ENCODE results near the gene IFT27. TPM values are rescaled to one million over a fixed set of nuclear protein-coding genes. Genes with fewer than 3 reads are reported as not detected.
A peak's percentile ranks its signal among the peaks of the same experiment; 100 is the strongest.
"Not testable (repeated sequence)": the region's sequence is repeated elsewhere in the genome, so short reads cannot be mapped to it uniquely, and the experiment has no call there.

IFT27 gene
- total RNA-seq, 1 donor from 2014 or later = 13.4 TPM

- no peak for DNase-seq (ENCODE audit: low read depth)
Observed at GRCh38 chr22:36765943-36766450, 9.9 kb downstream of the IFT27 start.

GRCh38 chr22:36765131-36765942, 10.6 kb downstream of the IFT27 start:
- no peak for DNase-seq (ENCODE audit: low read depth)

- DNase-seq (ENCODE audit: low read depth) = no peak
Observed at GRCh38 chr22:36764641-36765040, 11.3 kb downstream of the IFT27 start.

DNA sequence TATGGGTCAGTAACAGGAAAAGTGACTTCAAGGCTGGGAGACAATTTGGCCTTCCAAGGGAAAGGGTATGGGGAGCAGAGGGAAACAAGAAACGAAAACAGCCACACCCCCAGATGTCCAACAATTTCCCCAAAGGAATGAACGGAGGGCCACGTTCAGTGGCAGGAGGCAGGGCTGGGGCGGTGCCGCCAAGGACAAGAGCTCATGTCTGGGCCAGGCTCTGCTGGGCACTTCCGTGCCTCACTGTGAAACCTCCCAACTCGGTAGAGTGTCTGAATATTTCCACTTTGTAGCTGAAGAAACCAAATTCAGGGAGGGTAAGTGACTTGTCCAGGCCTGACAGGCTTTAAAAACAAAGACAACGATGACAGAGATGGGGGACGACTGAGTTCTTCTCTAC, 11.9 kb downstream of the IFT27 start:
- no peak for DNase-seq (ENCODE audit: low read depth)

- no peak for DNase-seq (ENCODE audit: low read depth)
Observed at GRCh38 chr22:36763576-36763975, 12.3 kb downstream of the IFT27 start.

GRCh38 chr22:36762687-36763260, 13.1 kb downstream of the IFT27 start:
- no peak for DNase-seq (ENCODE audit: low read depth)

DNA sequence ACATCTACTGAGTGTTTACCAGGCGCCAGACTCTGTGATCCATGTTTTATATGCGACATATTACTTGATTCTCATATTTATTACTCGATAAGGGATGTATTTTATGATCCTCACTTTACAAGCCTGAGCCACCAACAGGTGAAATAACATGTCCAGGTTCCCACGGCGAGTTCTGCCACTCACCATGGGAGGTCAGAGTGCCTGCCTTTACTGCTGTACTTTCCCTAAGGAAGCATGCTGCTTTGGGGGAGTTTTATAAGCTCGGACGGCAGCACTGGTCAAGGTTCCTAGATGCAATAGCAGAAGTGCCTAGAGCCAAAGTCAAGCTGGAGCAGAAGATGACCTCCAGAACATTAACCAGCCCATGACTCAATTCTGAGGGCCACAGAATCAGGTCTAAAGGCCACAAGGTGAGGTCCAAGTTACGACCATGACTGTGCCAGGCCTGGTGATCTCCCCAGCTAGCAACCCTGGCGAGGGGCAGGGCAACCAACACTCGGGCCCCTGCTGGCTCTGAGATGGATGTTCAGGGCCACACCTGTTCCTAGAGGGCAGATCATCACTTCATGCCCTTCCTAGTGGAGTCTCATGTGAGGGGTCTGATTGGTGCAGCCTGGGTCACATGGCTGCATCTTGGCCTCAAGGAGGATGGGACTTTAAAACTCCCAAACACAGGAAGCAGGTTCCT, 14.2 kb downstream of the IFT27 start:
- DNase-seq (ENCODE audit: low read depth) = no peak

GRCh38 chr22:36760786-36761185, 15.1 kb downstream of the IFT27 start:
- DNase-seq (ENCODE audit: low read depth) = no peak

DNA sequence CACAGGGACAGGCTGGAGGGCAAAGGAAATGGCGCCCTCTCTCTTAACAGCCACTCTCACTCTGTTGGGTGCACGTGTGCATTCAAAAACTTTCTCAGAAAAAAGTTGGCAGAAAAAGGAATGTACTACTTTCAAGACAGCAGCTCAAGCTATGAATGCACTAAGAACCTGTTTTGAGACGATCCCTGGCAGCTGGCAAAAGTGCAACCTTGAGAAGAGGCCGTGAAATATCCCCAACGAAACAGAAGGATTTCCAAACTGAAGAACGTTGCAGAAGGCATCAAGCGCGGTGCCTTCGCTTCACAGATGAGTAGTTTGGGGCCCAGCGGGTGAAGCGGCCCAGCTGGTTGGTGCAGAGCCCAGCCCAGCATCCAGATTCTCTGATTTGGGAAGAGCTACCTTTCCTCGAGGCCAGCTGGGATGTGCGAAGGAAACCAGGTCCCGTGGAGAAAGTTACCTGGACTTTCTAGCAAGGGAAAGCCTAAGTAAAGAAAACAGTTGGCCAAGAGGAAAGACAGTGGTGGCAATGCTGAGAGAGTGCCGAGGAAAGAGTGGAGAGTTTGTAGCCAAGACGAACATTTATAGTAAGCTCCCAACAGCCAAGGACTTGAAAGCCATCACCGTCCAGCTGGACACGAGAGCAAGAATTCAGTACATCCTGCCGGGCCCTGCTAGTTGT, 16.3 kb downstream of the IFT27 start:
- DNase-seq (ENCODE audit: low read depth) = no peak

DNA sequence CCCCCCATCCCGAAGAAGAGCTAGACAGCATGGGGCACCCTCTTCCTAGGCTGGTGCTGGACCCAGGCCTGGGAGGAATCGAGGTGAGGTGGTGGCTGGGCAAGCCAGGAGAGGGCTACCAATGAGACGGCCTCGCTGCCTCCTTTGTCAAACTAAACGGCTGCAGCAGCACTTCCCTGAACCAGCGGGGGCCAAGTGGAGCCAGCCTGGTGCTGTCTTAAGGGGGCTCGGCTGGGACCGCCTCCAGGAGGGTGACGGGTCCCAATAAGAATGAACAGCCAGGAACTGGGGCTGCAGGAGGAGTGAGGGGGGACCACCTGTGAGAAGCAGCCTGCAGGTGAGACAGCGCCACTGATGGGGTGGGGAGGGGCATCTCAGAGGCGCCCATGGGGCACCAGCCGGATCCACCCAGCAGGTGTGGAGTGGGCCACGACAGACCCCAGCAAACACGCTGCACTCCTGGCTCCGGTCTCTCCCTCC, 17.1 kb downstream of the IFT27 start:
- no peak for DNase-seq (ENCODE audit: low read depth)

- peak; percentile 75 for DNase-seq (ENCODE audit: low read depth)
Observed at GRCh38 chr22:36757668-36758211, 18.2 kb downstream of the IFT27 start.

DNA sequence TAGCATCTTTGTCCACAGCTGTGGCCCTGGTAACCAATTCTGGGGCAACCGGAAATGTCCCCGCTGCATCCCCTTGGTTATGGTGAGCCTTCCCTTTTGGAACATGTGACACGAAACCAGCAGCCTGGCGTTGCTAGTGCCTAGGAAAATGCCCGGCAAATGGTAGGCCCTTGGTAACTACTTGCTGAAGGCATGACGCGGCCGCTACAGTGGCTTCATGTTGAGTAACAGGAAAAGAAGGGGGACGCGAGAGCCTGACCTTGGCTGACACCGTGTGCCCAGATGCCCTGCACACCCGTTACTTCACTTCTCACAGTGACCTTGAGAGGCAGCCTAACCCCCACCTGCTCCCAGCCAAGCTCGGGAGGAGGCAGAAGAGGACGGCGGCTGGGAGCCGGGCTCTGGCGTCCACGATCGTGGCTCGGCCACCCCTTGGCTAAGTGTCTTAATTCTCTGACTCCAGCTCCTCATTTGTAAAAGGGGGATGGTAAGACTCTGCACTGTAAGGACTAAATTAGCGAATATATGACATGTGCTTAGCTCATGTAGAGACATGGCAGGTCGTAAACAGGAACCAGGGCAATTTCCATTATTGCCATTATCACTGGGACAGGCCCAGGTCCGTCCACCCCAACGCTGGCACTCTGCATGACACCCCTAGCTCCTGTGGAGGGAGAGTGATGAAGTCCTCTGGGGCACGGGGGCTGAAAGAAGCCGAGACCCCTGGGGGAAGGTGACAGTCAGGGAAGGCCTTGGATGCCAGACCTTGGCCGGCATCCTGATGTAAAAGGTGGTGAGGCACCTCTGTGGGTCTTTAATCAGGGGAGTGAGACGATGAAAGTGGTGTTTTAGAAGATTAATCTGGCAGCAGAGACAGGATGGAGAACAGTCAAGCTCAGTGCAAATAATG, 18.9 kb downstream of the IFT27 start:
- DNase-seq (ENCODE audit: low read depth) = no peak

- DNase-seq (ENCODE audit: low read depth) = no peak
Observed at GRCh38 chr22:36756031-36756430, 19.9 kb downstream of the IFT27 start.

DNA sequence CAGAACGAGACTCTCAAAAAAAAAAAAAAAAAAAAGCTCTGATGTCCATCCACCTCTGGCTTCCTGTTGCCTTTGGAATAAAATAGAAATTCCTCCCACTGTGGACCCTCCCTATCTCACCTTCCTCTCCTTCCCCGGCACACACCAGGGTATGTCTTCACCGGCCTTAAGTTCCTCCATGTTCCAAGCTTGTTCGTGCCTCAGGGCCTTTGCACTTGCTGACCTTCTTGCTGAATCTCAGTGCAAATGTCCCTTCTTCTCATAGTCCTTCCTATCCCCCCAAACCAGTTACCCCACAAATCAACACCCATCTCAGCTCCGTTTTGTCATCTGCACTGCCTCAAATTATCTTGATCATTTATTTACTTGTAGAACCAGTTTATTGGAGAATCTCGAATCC, 20.6 kb downstream of the IFT27 start:
- no peak for DNase-seq (ENCODE audit: low read depth)

- DNase-seq (ENCODE audit: low read depth) = not testable (repeated sequence)
Observed at GRCh38 chr22:36754881-36755280, 21.0 kb downstream of the IFT27 start.

DNA sequence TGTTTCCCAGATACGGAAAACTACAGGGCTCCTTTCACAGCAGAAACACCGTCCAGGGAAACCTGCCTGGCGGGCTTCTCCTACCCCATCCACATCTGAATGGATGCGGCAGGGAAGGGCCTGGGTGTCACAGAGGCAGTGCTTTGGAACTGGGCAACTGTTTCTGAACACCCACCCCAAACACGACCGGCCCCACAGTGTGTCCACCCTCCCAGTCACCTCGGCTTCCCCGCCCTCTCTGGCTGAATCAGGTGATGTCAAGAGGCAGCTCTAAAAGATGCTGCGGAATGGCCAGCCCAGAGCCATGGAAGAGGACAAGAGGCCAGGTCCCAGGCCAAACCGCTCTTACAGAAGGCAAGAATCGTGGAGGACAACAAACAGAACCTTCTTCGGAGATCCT, 22.0 kb downstream of the IFT27 start:
- no peak for DNase-seq (ENCODE audit: low read depth)

- peak; percentile 37 for DNase-seq (ENCODE audit: low read depth)
Observed at GRCh38 chr22:36753120-36753802, 22.7 kb downstream of the IFT27 start.

DNA sequence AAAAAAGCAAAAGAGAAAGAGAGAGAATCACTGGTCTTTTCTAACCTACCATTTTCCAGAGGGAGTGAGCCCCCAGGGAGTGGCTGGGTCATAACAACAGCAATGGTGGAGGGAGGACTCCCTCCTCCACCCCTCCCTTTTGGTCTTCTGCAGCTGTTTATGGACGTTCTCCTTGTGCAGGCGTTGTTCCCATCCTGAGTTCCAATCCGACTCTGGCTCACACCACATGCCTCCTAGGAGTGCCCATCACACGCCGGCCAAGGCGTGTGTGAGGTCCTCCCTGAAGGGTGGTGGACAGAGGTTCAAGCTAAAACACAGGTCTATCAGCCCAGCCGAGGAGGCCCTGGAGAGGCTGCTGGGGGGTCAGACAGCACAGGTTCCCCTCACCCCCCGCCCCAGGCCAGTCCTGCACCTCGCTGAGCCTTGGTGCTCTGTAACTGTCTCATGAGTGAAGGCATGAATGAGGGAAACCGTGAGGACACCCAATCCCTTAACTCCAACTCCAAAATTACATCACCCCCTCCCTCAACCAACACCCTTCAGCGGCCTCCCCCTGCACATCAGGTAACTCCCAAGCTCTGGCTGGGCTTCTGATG, 29.4 kb downstream of the IFT27 start:
- no peak for DNase-seq (ENCODE audit: low read depth)
